ENCODE results near the gene MYO10.

- TF ChIP-seq CTCF (IDR thresholded peaks at IDR 0.05) (no peak), POLR2A (IDR thresholded peaks at IDR 0.05) (no peak)
Observed at GRCh38 chr5:16691731-16692130, 244.4 kb downstream of the MYO10 start.

All from tibial nerve (tissue), 3 donors.